Measurements from ENCODE around the gene CAND2.
A peak's percentile ranks its signal among the peaks of the same experiment; 100 is the strongest.

CAND2 gene

GRCh38 chr3:12818773-12819172 is 22.3 kb downstream of the CAND2 start:
- no peak overlapping the region for H3K4me3 ChIP-seq (ENCODE audit: low read depth, low read length)
- TF ChIP-seq CTCF (IDR thresholded peaks at IDR 0.05; ENCODE audit: borderline replicate concordance, insufficient read depth, low read depth, low read length) = no peak

- peak; percentile 27; the same call in 1 of the 2 replicates for TF ChIP-seq CTCF (IDR thresholded peaks at IDR 0.05; ENCODE audit: borderline replicate concordance, insufficient read depth, low read depth, low read length)
- H3K4me3 ChIP-seq (ENCODE audit: low read depth, low read length) = no peak overlapping the region
These were observed 26.4 kb downstream of the CAND2 start for GRCh38 chr3:12822725-12823373.

DNA sequence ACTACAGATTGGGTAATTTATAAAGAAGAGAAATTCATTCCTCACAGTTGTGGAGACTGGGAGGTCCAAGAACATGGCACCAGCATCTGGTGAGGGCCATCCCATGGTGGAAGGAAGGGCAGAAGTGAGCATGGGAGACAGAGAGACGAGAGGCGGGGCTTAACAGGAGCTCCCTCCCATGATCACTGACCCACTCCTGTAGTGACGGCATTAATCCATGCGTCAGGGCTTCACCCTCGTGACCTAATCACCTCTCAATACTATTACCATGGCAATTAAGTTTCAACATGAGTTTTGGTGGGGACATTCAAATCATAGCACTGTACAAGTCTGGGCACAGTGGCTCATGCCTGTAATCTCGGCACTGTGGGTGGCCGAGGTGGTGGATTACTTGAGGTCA is 27.8 kb downstream of the CAND2 start:
- no peak for TF ChIP-seq CTCF (IDR thresholded peaks at IDR 0.05; ENCODE audit: borderline replicate concordance, insufficient read depth, low read depth, low read length)

DNA sequence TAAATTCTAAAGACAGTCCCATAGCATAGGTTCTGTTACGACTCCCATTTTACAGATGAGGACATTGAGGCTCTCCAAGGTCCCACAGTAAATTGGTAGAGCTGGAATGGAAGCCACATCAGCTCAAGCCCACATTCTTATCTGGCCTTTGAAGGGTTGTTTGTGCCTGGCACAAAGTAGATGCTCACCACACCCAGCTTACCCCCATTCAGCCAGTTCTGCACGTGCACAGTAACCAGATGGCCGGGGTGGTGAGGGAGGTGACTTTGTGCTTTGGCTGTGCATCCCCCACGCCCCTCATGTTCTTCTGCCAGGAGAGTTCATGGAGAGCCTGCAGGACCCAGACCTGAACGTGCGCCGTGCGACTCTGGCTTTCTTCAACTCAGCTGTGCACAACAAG is 28.7 kb downstream of the CAND2 start:
- H3K4me3 ChIP-seq (ENCODE audit: low read depth, low read length) = no peak overlapping the region
- TF ChIP-seq CTCF (IDR thresholded peaks at IDR 0.05; ENCODE audit: borderline replicate concordance, insufficient read depth, low read depth, low read length) = no peak

More for the DNA sequence above, 27.8 kb downstream of the CAND2 start:
- H3K4me3 ChIP-seq (ENCODE audit: low read depth, low read length) = no peak overlapping the region

DNA sequence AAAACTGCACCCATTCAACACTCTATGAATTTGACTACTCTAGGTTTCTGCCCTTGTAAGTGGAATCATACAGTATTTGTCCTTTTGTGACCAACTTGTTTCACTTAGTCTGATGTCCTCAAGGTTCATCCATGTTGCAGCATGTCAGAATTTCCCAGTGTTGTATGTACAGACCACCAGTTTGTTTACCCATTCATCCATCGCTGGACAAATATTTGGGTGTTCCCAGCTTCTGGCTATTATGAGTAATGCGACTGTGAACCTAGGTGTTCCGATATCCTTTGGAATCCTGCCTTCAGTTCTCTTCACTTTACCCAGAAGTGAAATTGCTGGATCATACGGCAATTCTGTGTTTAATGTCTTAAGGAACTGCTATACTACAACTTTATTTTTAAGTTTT is 32.3 kb downstream of the CAND2 start:
- no peak overlapping the region for H3K4me3 ChIP-seq (ENCODE audit: low read depth, low read length)
- TF ChIP-seq CTCF (IDR thresholded peaks at IDR 0.05; ENCODE audit: borderline replicate concordance, insufficient read depth, low read depth, low read length) = no peak

DNA sequence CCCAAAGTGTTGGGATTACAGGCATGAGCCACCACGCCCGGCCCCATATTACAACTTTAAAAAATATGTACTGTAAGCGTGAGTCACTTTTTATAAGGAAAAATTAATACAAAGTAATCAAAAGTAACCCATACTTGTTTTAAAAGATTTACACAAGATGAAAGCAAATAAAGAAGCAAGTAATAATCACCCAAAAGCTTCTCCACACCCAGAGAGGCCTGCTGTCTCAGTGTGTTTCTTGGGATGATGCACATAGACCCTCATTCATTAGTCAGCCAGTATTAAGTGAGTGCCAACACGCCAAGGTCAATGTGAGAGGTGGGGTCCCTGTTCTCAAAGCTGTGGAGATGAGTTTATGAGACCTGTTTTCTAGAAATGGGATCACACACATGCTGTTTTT is 32.9 kb downstream of the CAND2 start:
- no peak for TF ChIP-seq CTCF (IDR thresholded peaks at IDR 0.05; ENCODE audit: borderline replicate concordance, insufficient read depth, low read depth, low read length)
- no peak overlapping the region for H3K4me3 ChIP-seq (ENCODE audit: low read depth, low read length)
